IPS-20b (cell line): ENCODE data around the gene PTPRK.

Experiments used
- H3K27ac ChIP-seq: one replicate; pipeline ENCODE4 v1.5.1; 2013; ENCODE audit warnings: low read length
- H3K27me3 ChIP-seq: 2 replicates; pipeline ENCODE4 v1.6.1; 2013; ENCODE audit warnings: mild to moderate bottlenecking, low read length, inconsistent platforms; ENCODE audit not compliant: insufficient read depth
- H3K36me3 ChIP-seq: 2 replicates; pipeline ENCODE4 v1.6.1; 2013; ENCODE audit warnings: low read depth, mild to moderate bottlenecking, inconsistent platforms, low read length, moderate library complexity; ENCODE audit not compliant: insufficient read depth
- H3K4me1 ChIP-seq: 2 replicates; pipeline ENCODE4 v1.6.1; 2013; ENCODE audit warnings: mild to moderate bottlenecking, control low read depth, inconsistent platforms, low read length, moderate library complexity; ENCODE audit not compliant: insufficient read depth
- H3K4me3 ChIP-seq: 2 replicates; pipeline ENCODE4 v1.5.1; 2013; ENCODE audit warnings: mild to moderate bottlenecking, low read length, inconsistent platforms
- H3K9ac ChIP-seq: 2 replicates; pipeline ENCODE4 v1.6.1; 2013; ENCODE audit warnings: low read depth, mild to moderate bottlenecking, inconsistent platforms, low read length, moderate library complexity
- H3K9me3 ChIP-seq: 2 replicates; pipeline ENCODE4 v1.6.1; 2013; ENCODE audit warnings: mild to moderate bottlenecking, low read depth, low read length, inconsistent platforms; ENCODE audit not compliant: insufficient read depth

The PTPRK gene

DNA sequence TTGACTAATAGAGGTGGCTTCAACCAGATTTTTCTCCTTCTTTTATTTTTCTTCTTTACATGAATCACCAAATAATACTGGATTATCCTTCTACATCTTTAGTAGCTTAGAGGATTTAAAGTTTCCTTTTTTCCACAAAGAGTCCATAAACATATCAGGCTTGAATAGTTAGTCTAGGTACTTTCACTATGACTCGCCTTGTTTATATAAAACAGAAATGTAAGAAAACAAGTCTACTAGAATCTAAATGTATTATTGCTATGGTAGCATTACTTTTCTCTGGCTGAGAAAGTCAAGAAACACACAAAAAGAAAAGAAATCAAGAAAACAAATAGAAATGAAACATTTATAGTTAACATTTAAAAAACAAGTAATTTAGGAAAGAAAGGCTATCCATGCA, 215.2 kb downstream of the PTPRK start:
- H3K4me3 ChIP-seq, result no peak overlapping the region
- H3K4me1 ChIP-seq, result peaks cover 3% of the 10 kb centered on the region; the same call in 1 of the 2 replicates
- no peaks in the 10 kb centered on the region; the same call in 1 of the 2 replicates for H3K9me3 ChIP-seq
- no peak overlapping the region for H3K27ac ChIP-seq
- H3K9ac ChIP-seq, result no peak overlapping the region
- H3K36me3 ChIP-seq, result no peaks in the 10 kb centered on the region
- no peaks in the 10 kb centered on the region for H3K27me3 ChIP-seq

DNA sequence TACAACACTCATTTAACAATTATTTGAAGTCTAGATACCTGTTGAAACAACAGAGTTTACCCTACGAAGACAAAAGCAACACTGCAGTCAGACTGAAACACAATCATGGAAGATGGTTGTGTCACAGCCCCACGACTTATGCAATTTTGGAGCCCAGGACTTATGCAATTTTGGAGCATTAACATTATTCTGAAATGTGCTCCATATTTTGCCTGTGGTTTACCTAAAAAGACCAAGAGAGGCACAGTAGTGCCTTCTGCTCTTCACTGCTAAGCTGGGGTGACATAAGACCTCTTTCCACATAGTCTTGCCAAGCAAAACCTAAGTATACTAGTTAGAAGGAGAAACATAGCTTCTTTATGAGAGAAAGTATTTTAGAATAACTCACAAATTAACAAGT, 216.5 kb downstream of the PTPRK start:
- Histone ChIP-seq H3K27ac (no peak overlapping the region), H3K27me3 (no peaks in the 10 kb centered on the region), H3K9me3 (no peaks in the 10 kb centered on the region; the same call in 1 of the 2 replicates), H3K4me3 (no peak overlapping the region), H3K4me1 (no peaks in the 10 kb centered on the region), H3K9ac (no peak overlapping the region), H3K36me3 (no peaks in the 10 kb centered on the region)

DNA sequence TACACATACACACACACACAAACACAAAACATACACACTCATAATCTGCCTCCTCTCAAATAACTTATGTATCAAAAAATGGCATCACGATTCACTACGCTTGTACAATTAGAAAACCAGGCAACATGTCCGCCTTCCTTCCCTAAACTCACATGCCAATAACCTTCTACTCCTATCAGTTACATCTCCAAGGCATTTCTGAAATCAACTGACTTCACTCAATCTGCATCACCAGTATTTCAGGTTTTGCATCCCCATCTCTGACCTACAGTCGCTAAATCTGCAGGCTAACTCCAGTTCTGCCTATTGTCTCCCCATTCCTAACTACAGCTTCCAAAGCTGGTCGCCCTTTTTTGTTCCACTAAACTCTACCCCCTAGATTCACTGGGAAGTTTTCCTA, 217.5 kb downstream of the PTPRK start:
- H3K27me3 ChIP-seq, result no peaks in the 10 kb centered on the region
- no peak overlapping the region for H3K27ac ChIP-seq
- no peaks in the 10 kb centered on the region; the same call in 1 of the 2 replicates for H3K9me3 ChIP-seq
- H3K4me3 ChIP-seq, result no peak overlapping the region
- H3K36me3 ChIP-seq, result no peaks in the 10 kb centered on the region
- H3K9ac ChIP-seq, result no peak overlapping the region
- H3K4me1 ChIP-seq, result no peaks in the 10 kb centered on the region

DNA sequence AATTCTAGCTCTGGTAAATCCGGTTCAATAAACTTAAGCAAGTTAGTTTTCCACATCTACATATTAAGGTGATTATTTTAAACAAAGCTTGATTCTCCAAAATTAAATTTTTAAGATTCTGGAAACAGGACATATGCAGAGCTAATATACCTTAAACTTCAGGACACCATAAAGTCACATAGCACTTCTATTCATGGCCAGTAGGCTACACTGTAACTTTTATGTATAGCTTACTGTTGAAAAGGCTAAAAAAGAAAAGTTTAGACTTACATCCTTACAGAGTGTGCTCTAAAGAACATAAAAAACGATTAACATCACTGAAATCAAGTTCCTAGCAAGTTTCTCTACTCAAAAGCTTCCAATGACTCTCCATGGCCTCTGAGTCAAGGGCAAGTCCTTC, 224.7 kb downstream of the PTPRK start:
- Histone ChIP-seq H3K27ac (no peak overlapping the region), H3K4me1 (peaks cover 6% of the 10 kb centered on the region), H3K36me3 (no peaks in the 10 kb centered on the region), H3K4me3 (no peak overlapping the region), H3K9me3 (no peaks in the 10 kb centered on the region), H3K9ac (no peak overlapping the region), H3K27me3 (no peaks in the 10 kb centered on the region)

DNA sequence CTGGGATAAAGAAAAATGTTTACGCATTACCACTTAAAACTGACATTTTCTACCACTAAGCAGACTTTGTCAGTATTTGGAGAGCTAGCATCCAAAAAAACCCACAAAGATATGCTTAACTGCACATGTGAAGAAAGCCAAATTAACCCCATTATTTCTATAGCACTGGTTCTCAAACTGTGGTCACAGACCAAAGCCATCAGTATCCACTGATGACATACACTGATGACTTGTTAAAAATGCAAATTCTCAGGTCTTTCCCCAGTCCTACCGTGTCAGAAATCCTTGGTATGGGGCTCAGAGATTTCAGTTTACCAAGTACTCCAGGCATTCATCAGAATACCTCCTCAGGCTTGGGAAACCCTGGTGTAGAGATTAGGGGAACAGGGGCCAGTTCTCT, 230.2 kb downstream of the PTPRK start:
- Histone ChIP-seq H3K9ac (no peak overlapping the region), H3K9me3 (no peaks in the 10 kb centered on the region), H3K27ac (no peak overlapping the region), H3K27me3 (no peaks in the 10 kb centered on the region), H3K36me3 (no peaks in the 10 kb centered on the region), H3K4me1 (peaks cover 6% of the 10 kb centered on the region), H3K4me3 (no peak overlapping the region)

DNA sequence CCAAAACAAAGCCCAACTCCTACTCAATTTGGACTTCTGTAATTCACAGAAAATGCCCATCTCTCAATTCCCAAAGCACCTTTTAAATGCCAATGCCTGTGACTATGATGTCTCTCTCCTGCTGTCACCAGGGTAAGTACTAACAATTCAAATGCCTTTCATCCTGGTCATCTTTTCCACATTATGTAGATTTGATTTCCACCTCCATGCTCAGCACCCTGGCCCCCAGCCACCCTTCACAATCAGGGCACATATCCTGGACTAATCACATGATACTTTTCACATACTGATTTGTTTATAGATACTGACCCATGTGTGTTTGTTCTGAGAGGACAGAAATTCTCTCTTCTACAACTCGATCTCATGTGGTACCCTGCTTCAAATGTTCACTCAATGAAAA, 236.3 kb downstream of the PTPRK start:
- H3K9me3 ChIP-seq, result no peaks in the 10 kb centered on the region
- no peak overlapping the region for H3K27ac ChIP-seq
- H3K4me1 ChIP-seq, result peaks cover 25% of the 10 kb centered on the region
- no peaks in the 10 kb centered on the region for H3K27me3 ChIP-seq
- H3K9ac ChIP-seq, result no peak overlapping the region
- no peaks in the 10 kb centered on the region for H3K36me3 ChIP-seq
- no peak overlapping the region for H3K4me3 ChIP-seq

DNA sequence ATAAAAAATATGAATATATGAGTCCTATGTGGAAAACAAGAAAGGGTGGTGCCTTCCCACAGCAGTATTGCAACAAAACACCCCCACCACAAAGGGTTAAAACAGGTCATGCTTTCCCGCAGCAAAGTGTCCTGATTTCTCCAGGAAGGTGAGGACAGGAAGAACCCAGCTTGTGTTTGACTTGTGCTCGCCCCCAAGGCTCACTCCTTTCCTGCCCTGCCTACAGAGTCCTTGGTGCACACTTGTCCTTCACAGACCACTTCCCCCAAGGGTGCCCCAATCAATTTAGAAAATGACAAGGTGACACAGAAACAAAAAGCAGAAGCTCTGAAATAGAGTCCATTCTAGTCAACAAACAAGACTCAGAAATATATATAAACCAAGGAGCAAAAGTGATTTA, 237.4 kb downstream of the PTPRK start:
- Histone ChIP-seq H3K27ac (no peak overlapping the region), H3K9me3 (no peaks in the 10 kb centered on the region), H3K36me3 (no peaks in the 10 kb centered on the region), H3K4me1 (peaks cover 25% of the 10 kb centered on the region), H3K9ac (no peak overlapping the region), H3K27me3 (no peaks in the 10 kb centered on the region), H3K4me3 (no peak overlapping the region)

DNA sequence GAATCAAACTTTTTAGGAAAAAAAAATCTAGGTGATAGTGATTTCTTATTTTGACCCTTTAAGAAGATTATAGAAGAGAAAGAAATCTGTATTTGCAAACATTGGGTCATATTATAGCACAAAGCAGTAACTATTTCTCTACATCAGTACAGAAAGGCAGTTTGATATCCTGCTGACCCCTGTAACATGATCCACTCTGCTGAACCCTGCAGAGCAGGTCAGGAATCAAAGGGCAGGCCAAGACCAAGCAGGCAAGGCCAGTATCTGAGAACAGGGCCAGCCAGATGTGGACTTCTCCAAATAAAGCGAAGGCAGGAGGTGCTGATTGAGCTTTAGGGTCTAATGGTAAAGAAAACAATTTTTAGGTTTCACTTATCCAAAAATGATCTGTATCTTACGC, 239.4 kb downstream of the PTPRK start:
- H3K9me3 ChIP-seq, result no peaks in the 10 kb centered on the region
- H3K9ac ChIP-seq, result no peak overlapping the region
- H3K4me3 ChIP-seq, result no peak overlapping the region
- H3K27me3 ChIP-seq, result no peaks in the 10 kb centered on the region
- no peaks in the 10 kb centered on the region for H3K36me3 ChIP-seq
- peaks cover 25% of the 10 kb centered on the region for H3K4me1 ChIP-seq
- no peak overlapping the region for H3K27ac ChIP-seq

DNA sequence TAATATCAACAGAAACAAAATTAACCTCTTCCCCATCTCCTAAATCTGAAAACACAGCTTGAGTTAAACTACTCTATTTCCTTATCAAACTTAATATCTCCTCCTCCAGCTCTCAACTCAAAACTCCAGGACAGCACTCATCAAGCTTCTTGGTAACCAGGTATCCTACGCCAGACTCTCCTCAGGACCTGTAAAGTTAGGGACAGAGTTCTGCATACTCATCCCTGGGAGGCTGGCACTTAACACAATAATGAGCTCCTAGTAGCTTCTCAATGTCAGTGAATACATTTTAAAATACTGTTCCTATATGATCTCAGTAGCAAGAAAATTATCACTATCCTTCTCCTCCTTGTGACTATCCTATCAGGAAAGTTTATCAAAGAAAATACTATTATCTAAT, 240.3 kb downstream of the PTPRK start:
- H3K4me1 ChIP-seq, result peaks cover 25% of the 10 kb centered on the region
- H3K36me3 ChIP-seq, result no peaks in the 10 kb centered on the region
- no peaks in the 10 kb centered on the region for H3K9me3 ChIP-seq
- no peak overlapping the region for H3K9ac ChIP-seq
- H3K27me3 ChIP-seq, result no peaks in the 10 kb centered on the region
- no peak overlapping the region for H3K27ac ChIP-seq
- H3K4me3 ChIP-seq, result no peak overlapping the region

DNA sequence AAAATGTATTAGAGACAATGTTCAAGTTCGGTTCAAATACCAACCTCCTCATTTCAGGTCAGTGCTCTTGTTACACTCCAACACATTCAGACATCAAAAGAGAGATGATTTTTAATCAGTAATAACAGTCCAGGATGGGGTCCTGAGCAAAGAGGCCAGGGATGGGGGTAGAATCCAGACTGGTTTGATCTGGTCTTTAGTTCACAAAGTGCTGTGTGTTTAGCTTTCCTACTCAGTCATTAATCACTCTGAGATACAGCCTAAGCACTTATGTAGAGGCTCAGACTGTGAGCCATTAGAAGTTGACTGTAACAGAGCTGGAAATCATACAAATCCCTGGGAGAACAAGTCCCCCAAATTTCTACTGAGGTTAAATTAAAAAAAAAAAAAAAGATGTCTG, 241.6 kb downstream of the PTPRK start:
- H3K4me1 ChIP-seq, result peaks cover 22% of the 10 kb centered on the region
- H3K27me3 ChIP-seq, result no peaks in the 10 kb centered on the region
- no peak overlapping the region for H3K9ac ChIP-seq
- H3K9me3 ChIP-seq, result no peaks in the 10 kb centered on the region
- no peak overlapping the region for H3K27ac ChIP-seq
- H3K36me3 ChIP-seq, result no peaks in the 10 kb centered on the region
- H3K4me3 ChIP-seq, result no peak overlapping the region

DNA sequence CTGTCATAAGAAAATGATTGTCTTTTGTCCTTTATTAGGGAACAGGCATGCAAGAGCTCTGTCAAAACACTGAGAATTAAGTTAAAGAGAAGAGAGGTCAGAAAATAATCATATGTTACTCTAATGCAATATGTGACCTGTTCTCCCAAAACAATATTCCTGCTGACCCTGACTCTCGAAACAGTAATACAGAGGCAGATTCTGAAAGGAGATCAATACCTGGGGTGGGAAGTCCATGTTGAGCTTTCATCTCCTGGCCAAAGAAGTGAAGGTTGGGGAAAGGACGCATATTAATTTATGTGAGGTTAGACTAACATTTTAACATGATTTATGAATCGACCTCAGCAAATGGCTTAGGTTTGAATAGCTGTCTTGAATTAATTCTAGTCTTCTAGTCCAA, 243.0 kb downstream of the PTPRK start:
- H3K4me3 ChIP-seq, result no peak overlapping the region
- no peak overlapping the region for H3K9ac ChIP-seq
- H3K27ac ChIP-seq, result no peak overlapping the region
- H3K27me3 ChIP-seq, result no peaks in the 10 kb centered on the region
- peaks cover 20% of the 10 kb centered on the region for H3K4me1 ChIP-seq
- no peaks in the 10 kb centered on the region for H3K36me3 ChIP-seq
- H3K9me3 ChIP-seq, result no peaks in the 10 kb centered on the region

DNA sequence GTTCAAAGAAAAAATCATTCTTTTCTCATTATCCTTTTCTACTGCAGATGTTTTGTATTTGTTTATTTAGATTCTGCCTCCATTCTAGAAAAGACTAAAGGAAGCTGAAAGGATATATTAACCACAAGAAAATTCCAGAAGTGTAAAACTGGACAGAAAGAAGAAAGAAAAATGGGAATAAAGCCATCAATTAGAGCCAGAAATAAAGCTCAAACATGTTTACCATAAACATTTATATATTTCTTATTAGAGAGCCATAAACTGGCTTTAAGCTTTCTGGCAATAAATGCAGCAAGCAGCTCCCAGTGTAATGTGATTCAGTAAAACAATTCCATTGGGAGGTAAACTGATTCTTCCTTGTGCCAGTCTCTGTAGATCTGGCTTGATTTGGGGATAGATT, 244.1 kb downstream of the PTPRK start:
- H3K4me1 ChIP-seq, result peaks cover 12% of the 10 kb centered on the region
- no peak overlapping the region for H3K9ac ChIP-seq
- H3K27me3 ChIP-seq, result no peaks in the 10 kb centered on the region
- no peak overlapping the region for H3K4me3 ChIP-seq
- H3K36me3 ChIP-seq, result no peaks in the 10 kb centered on the region
- H3K27ac ChIP-seq, result no peak overlapping the region
- H3K9me3 ChIP-seq, result no peaks in the 10 kb centered on the region

DNA sequence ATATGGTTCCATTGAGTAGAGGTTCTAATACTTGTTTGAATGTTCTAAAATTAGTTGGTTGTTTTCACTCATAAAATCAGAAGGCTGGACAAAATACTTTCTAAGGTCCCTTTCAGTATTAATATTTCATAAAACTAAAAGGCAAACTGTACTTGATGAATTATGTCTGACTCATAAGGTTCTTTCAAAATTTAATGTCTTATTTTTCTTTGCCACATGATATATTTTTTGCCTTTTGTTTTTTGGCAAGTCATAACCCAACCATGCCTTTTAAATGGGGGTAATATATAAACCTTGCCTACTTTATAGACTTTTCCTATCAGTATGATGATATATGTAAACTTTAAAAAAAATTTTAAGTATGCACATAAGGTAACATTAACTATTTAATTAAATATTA, 244.7 kb downstream of the PTPRK start:
- Histone ChIP-seq H3K4me1 (peaks cover 6% of the 10 kb centered on the region; the same call in 1 of the 2 replicates), H3K27ac (no peak overlapping the region), H3K9me3 (no peaks in the 10 kb centered on the region), H3K27me3 (no peaks in the 10 kb centered on the region), H3K9ac (no peak overlapping the region), H3K36me3 (no peaks in the 10 kb centered on the region), H3K4me3 (no peak overlapping the region)
